OCI-M1 (cell line): Measurements from ENCODE around the gene PAFAH1B2.
"Not testable (repeated sequence)": the region's sequence is repeated elsewhere in the genome, so short reads cannot be mapped to it uniquely, and the experiment has no call there.

Experiments
- DNase-seq: peaks from one replicate; lab custom pipeline; 2025; lab: John Stamatoyannopoulos, UW

Gene PAFAH1B2

GRCh38 chr11:117172724-117173421 lies 28.8 kb downstream of the PAFAH1B2 start:
- peak; percentile 99 for DNase-seq

DNA sequence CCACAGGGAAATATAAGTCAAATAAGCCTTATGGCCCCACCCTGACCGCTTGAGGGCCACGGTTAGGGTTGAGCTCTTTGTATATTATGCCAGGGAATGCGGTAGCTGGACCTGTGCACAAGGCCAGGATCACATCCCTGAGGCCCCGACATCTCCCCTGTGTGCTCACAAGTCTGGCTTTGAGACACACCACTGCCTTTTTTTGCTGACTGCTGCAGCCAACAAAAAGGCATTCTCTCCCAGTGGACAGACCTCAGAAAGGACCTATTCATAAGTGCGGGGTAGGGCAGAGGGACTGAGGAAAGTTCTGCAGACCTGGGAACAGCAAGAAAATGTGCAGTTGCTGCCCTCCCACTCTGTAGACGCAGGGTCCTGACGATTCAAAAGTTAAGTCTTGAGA lies 31.0 kb downstream of the PAFAH1B2 start:
- no peak for DNase-seq

DNA sequence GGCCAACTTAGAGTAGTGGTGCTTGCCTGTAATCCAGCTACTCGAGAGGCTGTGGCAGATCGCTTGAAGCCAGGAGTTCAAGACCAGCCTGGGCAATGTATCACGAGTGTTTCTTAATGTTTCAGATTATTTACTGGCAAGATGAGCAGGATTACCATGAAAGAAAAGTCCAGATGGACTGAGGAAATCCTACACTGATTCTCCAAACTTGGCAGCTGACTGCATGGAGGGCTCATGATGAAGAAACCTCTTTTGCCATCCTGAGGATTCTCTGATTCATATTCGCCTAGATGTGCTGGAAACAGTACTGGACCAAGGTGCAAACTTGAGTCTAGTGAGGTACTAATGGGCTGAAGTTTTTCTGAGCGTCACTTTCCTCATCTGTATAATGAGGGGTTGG lies 31.7 kb downstream of the PAFAH1B2 start:
- no peak for DNase-seq

DNA sequence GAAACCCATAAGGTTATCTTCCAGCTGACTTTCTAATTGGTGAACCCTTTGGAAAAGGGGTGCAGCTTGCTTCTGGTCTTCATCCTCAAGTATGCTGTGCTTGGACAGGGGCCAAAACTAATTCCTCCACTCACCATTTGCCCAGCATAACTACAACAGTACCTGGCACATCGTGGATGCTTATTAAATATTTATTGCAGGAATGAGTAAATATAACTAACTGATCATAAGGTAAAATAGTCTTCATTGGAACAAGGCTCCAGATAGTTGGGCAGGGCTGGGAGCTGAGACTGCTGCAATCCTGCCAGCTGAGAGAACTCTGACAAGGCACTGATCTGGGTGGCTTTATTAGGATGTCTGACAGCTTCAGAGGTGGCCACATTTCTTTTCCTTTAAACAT lies 32.1 kb downstream of the PAFAH1B2 start:
- no peak for DNase-seq

DNA sequence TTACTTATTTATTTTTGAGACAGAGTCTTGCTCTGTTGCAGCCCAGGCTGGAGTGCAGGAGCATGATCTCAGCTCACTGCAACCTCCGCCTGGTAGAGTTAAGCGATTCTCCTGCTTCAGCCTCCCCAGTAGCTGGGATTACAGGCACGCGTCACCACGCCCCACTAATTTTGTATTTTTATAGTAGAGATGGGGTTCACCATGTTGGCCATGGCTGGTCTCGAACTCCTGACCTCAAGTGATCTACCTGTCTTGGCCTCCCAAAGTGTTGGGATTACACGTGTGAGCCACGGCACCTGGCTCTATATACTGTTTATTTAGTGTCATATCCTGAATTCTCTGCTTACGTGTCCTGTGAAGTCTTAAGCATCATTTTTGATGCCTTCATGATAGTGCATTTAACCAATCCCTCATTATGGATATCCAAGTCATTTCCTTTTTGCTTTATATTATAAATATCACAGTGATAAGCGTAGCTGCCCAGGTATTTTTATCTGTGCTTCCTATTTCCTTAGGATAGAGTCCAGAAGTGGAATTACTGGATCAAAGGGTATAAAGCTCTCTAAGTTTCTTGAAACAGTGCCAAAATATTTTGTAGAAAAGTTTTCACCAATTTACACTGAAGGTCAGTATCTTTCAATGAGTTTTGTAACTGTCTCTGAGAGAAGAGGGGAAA lies 33.6 kb downstream of the PAFAH1B2 start:
- DNase-seq = no peak

- peak; percentile 98 for DNase-seq
Measured at GRCh38 chr11:117178210-117179034, 34.3 kb downstream of the PAFAH1B2 start, which contains the start of gene SIDT2. Gene SIDT2 (plus strand): TSS chr11:117178743. CDS start chr11:117179264, 521 bp downstream.

DNA sequence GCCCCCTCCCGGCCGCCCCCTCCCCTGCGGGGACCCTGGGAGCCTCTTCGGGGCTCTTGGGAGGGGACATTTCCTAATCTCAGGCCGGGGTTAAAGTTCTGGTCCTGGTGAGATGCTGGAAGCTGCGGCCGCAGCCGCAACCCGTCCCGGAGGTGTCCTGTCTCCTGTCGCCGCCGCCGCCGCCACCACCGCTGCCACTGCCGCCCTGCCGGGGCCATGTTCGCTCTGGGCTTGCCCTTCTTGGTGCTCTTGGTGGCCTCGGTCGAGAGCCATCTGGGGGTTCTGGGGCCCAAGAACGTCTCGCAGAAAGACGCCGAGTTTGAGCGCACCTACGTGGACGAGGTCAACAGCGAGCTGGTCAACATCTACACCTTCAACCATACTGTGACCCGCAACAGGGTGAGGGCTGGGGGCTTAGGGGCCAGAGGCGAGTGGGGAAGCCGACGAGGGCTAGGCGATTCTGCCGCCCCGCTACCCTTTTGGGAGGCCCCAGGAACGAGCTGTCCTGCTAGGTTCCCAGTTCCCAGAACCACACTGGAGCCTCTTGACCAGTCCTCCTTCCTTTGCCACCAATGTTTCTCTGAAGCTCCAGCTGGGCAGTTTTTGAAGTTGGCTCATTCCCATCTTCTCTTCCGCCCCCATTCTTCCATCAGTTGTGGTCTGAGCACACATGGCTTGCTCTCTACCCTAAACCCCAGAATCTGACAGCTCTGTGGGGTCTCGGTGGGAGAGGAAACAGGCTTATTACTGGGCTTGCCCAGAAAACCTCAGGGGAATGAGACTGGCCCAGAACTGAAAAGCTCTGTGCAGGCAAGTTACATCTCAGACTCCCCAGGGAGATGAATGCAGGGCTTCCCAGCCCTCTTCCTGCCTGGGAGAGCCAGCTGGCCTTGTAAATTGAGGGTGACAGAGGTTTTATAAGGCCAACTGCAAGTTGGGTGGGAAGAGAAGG lies 35.2 kb downstream of the PAFAH1B2 start:
- peak; percentile 62 for DNase-seq

DNA sequence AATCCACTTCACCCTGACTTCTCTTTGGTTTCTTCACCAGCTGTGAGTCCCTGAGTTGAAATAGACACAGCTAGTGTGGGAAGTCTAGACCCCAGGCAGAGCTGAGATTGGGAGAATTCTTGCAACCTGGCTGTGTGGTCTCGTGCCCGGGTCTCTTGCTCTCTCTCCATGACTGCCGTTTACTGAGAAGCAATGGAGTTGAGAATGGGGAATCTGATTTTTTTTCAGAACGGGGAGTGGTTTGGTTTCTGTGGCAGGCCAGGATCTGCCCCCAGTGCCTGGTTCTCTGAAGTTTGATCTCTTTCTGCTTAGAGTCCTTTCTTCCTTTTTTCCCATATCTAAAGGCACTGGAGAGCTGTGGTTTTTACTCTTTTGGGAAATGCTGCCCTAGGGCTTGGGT lies 35.9 kb downstream of the PAFAH1B2 start:
- DNase-seq = peak; percentile 79

DNA sequence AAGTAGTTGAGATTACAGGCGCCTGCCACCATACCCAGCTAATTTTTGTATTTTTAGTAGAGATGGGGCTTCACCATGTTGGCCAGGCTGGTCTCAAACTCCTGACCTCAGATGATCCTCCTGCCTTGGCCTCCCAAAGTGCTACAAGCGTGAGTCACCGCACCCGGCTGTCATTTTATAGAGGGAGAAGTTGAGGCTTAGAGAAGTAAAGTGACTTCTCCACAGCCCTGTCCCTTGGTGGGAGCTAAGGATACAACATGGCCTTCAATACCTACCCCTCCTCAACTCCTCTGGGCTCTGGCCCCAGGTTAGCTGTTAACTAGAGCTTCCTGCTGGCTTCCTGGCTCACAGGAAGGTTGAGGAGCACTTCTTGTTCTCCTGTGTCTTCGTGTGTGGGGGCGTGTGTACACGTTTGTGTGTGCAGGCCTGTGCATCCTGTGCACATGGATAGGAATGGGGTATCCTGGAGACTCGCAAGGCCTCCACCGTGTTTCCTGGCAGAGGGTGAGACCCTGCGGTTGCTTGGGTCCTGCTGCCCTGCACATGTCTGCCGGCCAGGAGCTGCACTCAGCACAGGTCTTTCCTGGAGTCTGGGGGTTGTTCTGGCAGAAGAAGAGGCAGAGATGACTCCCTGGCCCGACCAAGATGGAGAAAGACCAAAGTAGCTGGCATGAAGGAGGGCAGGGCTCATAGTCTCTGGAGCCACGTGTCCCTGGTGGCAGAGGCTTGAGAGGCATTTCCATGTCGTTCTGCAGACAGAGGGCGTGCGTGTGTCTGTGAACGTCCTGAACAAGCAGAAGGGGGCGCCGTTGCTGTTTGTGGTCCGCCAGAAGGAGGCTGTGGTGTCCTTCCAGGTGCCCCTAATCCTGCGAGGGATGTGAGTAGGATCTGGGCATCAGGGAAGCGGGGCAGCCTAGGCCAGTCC lies 36.8 kb downstream of the PAFAH1B2 start:
- peak; percentile 86 for DNase-seq

DNA sequence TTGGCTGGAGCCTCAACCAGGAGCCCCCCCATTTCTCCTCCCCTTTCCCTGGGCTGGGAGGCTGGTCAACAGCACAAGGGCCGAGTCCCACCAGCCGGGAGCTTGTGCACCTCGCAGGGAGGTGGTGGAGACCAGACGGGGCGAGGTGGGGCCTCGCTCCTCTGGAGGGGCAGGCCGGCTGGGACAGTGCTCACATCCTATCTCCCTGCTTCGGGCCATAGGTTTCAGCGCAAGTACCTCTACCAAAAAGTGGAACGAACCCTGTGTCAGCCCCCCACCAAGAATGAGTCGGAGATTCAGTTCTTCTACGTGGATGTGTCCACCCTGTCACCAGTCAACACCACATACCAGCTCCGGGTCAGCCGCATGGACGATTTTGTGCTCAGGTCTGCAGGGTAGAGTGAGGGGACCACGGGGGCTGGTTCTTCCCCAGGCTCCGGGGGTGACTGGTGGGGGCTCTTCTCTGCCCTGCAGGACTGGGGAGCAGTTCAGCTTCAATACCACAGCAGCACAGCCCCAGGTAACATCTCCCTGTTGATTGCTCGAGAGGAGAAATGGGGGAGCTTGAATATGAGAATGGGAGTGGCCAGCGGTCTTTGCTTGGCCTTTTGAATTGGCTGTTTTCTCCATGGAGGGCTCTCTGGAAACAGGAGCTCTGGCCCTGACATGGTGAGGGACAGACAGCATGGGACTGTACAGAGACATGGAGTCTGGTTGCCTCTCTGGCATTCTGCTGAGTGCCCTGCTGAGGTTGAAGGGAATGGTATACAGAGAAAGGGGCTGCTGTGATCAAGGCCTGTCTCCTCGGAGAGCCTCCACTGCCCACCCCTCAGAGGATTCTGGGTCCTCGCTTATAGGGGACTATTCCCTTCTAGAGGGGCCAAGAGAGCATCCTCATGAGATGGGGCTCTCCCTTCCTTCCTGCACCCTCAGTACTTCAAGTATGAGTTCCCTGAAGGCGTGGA lies 37.8 kb downstream of the PAFAH1B2 start:
- DNase-seq = no peak

DNA sequence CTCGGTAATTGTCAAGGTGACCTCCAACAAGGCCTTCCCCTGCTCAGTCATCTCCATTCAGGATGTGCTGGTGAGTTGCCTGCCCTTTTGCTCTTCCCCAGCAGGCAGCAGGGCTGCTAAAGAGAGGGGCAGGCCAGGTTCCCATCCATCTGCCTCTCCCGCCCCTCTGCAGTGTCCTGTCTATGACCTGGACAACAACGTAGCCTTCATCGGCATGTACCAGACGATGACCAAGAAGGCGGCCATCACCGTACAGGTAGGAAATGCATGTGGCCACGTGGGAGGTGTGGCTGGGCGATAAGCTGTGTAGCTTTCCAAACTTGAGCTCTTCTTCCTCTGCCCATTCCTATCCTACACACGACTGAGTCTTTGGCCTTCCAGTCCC lies 38.5 kb downstream of the PAFAH1B2 start:
- DNase-seq = no peak

DNA sequence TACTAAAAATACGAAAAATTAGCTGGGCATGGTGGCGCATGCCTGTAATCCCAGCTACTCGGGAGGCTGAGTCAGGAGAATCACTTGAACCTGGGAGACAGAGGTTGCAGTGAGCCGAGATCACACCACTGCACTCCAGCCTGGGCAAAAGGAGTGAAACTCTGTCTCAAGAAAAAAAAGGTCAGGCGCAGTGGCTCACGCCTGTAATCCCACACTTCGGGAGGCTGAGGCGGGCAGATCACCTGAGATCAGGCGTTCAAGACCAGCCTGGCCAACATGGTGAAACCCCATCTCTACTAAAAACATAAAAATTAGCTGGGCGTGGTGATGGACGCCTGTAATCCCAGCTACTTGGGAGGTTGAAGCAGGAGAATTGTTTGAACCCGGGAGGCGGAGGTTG lies 39.1 kb downstream of the PAFAH1B2 start:
- DNase-seq = not testable (repeated sequence)

DNA sequence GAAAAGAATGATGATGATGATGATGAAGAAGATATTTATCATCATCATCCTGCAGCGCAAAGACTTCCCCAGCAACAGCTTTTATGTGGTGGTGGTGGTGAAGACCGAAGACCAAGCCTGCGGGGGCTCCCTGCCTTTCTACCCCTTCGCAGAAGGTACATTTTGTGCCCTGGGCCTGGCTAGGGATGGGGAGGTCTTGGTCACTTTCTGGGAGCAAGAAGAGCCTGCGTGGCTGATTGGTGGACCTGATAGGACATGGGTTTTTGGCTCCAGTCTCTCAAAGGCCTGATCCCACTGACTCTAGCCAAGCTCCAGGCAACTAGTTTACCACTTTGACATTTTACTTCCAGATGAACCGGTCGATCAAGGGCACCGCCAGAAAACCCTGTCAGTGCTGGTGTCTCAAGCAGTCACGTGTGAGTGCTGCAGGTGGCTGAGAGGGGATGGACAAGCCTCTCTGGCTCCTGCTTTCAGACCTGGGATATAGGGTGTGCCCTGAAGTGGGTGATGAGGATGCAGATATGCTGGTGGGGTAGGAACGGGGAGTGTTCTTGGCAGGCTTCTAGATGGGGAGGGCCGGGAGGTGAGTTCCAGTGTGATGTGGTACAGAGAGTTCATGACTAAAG lies 39.8 kb downstream of the PAFAH1B2 start:
- no peak for DNase-seq

DNA sequence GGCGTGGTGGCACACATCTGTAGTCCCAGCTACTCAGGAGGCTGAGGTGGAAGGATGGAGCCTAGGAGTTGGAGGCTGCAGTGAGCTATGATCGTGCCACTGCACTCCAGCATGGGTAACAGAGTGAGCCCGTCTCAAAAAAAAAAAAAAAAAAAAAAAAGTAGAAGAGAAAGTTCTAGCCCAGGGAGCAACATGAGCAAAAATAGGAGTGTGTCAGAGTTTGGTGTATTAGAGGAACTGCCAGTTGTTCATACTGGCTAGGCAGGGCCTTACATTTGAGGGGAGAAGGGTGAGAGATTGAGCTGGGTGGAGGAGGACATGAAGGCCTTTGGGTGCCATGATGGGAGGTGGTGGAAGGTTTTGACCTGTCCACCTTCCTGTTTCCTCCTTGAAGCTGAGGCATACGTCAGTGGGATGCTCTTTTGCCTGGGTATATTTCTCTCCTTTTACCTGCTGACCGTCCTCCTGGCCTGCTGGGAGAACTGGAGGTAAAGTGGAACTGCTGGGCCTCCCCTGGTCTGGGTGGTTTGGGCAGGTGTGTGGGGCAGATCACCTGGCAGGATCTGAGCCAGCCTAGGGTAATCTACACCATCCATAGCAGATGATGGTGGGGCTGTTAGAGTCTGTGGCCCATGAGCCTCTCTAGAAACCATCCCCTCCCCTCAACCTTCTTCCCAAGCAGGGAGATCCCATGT lies 41.8 kb downstream of the PAFAH1B2 start:
- DNase-seq = no peak

- DNase-seq = no peak
Measured at GRCh38 chr11:117186431-117186761, 42.3 kb downstream of the PAFAH1B2 start.

GRCh38 chr11:117187007-117187406 lies 42.9 kb downstream of the PAFAH1B2 start:
- no peak for DNase-seq

- DNase-seq = no peak
Measured at GRCh38 chr11:117187428-117187798, 43.3 kb downstream of the PAFAH1B2 start.

DNA sequence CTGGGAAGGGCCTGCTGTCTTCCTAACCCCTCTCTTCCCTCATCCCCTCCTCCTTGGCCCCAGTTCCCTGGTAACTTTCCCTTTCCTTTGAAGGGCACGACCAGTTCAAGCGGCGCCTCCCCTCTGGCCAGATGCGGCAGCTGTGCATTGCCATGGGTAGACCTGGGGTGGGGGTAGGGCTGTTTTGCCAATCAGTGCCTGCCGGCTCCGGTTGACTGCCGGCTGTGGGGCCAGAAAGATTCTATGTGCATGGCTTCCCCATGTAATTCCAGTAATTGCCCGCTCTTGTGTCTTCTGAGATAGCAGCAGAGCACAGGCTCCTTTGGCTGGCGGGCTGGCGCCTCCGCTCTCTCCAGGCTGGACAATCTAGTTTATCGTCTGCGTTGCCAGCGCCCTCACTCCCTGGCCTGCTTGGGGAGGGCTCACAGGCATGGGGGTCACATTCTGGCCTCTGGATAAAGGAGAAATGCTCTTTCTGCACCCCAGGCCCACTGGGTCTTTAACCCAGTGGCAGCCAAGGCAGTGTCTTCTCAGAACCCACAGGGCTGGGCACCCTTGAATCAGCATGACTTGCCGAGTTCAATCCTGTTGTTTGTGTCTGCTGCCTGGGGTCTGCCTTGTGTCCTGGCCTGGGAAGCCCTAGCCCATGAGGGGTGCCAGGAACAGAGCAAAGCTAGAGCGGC lies 43.9 kb downstream of the PAFAH1B2 start:
- no peak for DNase-seq
